GM18868 (cell line): ENCODE results near the gene CCDC116.
"Not testable (repeated sequence)": the region's sequence is repeated elsewhere in the genome, so short reads cannot be mapped to it uniquely, and the experiment has no call there.

ENCODE experiments used
- ATAC-seq: cut with Tn5 transposase; IDR thresholded peaks from one replicate; pipeline ENCODE4 v1.9.1; 2021; ENCODE audit warnings: mild to moderate bottlenecking, moderate library complexity; ENCODE audit not compliant: unreplicated experiment

Gene CCDC116

GRCh38 chr22:21678842-21679241 is 46.3 kb downstream of the CCDC116 start:
- ATAC-seq, result not testable (repeated sequence)

- no peak for ATAC-seq
Measured at GRCh38 chr22:21679383-21679782, 46.8 kb downstream of the CCDC116 start.

GRCh38 chr22:21680830-21681565 is 48.4 kb downstream of the CCDC116 start:
- no peak for ATAC-seq

GRCh38 chr22:21681566-21682370 is 49.2 kb downstream of the CCDC116 start:
- ATAC-seq, result no peak

- ATAC-seq, result no peak
Measured at GRCh38 chr22:21682385-21683175, 50.0 kb downstream of the CCDC116 start.

- ATAC-seq, result no peak
Measured at GRCh38 chr22:21683401-21683811, 50.8 kb downstream of the CCDC116 start.

GRCh38 chr22:21684492-21685163 is 52.1 kb downstream of the CCDC116 start:
- ATAC-seq, result no peak

- no peak for ATAC-seq
Measured at GRCh38 chr22:21685164-21685513, 52.6 kb downstream of the CCDC116 start.

- no peak for ATAC-seq
Measured at GRCh38 chr22:21686193-21686608, 53.6 kb downstream of the CCDC116 start.
